ENCODE results near the gene MYO9B. TPM values are rescaled to one million over a fixed set of nuclear protein-coding genes. Genes with fewer than 3 reads are reported as not detected.
"Not testable (repeated sequence)": the region's sequence is repeated elsewhere in the genome, so short reads cannot be mapped to it uniquely, and the experiment has no call there.

The MYO9B gene
- total RNA-seq, 1 experiment from 2014 or later = 103 TPM

GRCh38 chr19:17158584-17158983 is 83.0 kb downstream of the MYO9B start:
- no peaks in the 10 kb centered on the region for H3K27me3 ChIP-seq (ENCODE audit: insufficient read depth, low read depth)
- peaks cover 6% of the 10 kb centered on the region for H3F3A ChIP-seq (ENCODE audit: insufficient read depth, low read depth)
- no peak overlapping the region for H3K4me3 ChIP-seq
- CTCF ChIA-PET = no interaction called here
- DNase-seq = no peak
- no peaks in the 10 kb centered on the region for H3K4me1 ChIP-seq (replicated peaks; ENCODE audit: insufficient read depth)
- H3K36me3 ChIP-seq (ENCODE audit: low read depth) = peaks cover 18% of the 10 kb centered on the region
- no peaks in the 10 kb centered on the region; the same call in 1 of the 2 replicates for H3K9me3 ChIP-seq (ENCODE audit: insufficient read depth, low read depth)
- no peak overlapping the region for H2AFZ ChIP-seq
- intact Hi-C loops (cut with micrococcal nuclease; ENCODE audit: unreplicated experiment) = no loop called here
- TF ChIP-seq EZH2 (IDR thresholded peaks at IDR 0.05; ENCODE audit: low read depth) = no peak
- TF ChIP-seq, protein P1, sequence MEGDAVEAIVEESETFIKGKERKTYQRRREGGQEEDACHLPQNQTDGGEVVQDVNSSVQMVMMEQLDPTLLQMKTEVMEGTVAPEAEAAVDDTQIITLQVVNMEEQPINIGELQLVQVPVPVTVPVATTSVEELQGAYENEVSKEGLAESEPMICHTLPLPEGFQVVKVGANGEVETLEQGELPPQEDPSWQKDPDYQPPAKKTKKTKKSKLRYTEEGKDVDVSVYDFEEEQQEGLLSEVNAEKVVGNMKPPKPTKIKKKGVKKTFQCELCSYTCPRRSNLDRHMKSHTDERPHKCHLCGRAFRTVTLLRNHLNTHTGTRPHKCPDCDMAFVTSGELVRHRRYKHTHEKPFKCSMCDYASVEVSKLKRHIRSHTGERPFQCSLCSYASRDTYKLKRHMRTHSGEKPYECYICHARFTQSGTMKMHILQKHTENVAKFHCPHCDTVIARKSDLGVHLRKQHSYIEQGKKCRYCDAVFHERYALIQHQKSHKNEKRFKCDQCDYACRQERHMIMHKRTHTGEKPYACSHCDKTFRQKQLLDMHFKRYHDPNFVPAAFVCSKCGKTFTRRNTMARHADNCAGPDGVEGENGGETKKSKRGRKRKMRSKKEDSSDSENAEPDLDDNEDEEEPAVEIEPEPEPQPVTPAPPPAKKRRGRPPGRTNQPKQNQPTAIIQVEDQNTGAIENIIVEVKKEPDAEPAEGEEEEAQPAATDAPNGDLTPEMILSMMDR (conservative IDR thresholded peaks at IDR 0.05) = no peak
- no TSS peak for BruUV-seq (replicated peaks)
- POLR2A ChIA-PET (ENCODE audit: unreplicated experiment) = no interaction called here
- no peaks in the 10 kb centered on the region for H4K20me1 ChIP-seq (ENCODE audit: insufficient read depth)
- H3K4me2 ChIP-seq = no peak overlapping the region
- no peaks in the 10 kb centered on the region for H3K79me2 ChIP-seq (ENCODE audit: low read depth)
- no peaks in the 10 kb centered on the region for H3K9me2 ChIP-seq (ENCODE audit: insufficient read depth)
- H3K27ac ChIP-seq = no peak overlapping the region

DNA sequence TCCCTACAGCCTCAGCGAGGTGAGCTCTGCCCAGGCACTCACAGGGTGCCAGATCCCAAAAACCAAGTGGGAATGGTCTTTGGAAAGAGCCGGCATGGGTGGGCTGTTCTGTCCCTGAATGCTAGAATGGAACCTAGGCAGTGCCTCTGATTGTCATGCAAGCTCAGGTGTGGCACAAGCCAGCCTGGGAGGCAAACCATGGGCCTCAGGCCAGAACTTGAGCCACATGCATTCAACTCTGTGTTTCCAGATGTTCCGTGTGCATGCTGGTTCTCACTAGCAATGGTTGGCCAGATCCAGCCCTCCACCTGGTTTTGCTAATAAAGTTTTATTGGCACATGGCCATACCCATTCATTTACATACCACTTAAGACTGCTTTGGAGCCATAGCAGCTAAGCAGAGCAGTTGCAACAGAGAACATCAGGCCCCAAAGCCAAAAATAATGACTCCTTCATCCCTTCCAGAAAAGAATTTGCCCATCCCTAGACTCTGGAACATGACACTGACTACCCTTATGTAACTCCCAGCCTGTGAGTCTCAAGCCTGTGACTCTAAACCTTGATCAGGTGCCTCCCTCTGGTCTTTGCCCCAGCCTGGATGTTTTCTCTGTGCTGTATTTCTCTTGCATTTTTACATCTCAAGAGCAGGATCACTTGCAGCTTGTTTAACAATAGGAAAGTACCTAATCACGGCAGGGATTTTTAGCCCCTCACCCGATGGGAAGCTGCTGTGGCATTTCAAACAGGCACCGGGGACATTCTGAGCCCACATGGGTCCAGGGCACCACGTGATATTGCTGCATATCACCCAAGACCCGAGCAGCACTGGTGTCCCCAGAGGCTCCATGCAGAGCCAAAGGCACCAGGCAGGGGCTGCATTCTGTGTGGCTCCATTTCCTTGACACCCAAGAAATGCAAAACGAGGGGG is 84.2 kb downstream of the MYO9B start:
- Histone ChIP-seq H3F3A (ENCODE audit: insufficient read depth, low read depth) (peaks cover 8% of the 10 kb centered on the region), H3K27ac (no peak overlapping the region), H3K27me3 (ENCODE audit: insufficient read depth, low read depth) (no peaks in the 10 kb centered on the region), H4K20me1 (ENCODE audit: insufficient read depth) (no peaks in the 10 kb centered on the region), H3K79me2 (ENCODE audit: low read depth) (no peaks in the 10 kb centered on the region), H3K4me2 (no peak overlapping the region), H3K4me3 (no peak overlapping the region), H3K36me3 (ENCODE audit: low read depth) (peaks cover 22% of the 10 kb centered on the region), H3K4me1 (replicated peaks; ENCODE audit: insufficient read depth) (no peaks in the 10 kb centered on the region), H2AFZ (no peak overlapping the region), H3K9me2 (ENCODE audit: insufficient read depth) (no peaks in the 10 kb centered on the region), H3K9me3 (ENCODE audit: insufficient read depth, low read depth) (no peaks in the 10 kb centered on the region; the same call in 1 of the 2 replicates)
- intact Hi-C loops (cut with micrococcal nuclease; ENCODE audit: unreplicated experiment) = no loop called here
- DNase-seq = peak in 1 of 2 experiments; percentile 43
- ChIA-PET CTCF (no interaction called here), POLR2A (ENCODE audit: unreplicated experiment) (no interaction called here)
- no TSS peak for BruUV-seq (replicated peaks)
- TF ChIP-seq, protein P1 (conservative IDR thresholded peaks at IDR 0.05) = no peak
- no peak for TF ChIP-seq EZH2 (IDR thresholded peaks at IDR 0.05; ENCODE audit: low read depth)

GRCh38 chr19:17160908-17161307 is 85.3 kb downstream of the MYO9B start:
- intact Hi-C loops (cut with micrococcal nuclease; ENCODE audit: unreplicated experiment) = no loop called here
- CTCF ChIA-PET = interaction anchor here (0.6 kb wide), 1 partner anchor 80 kb away, joined by 3 read pairs; no protein-coding TSS in a partner anchor
- no peak for DNase-seq
- H3K4me3 ChIP-seq = no peak overlapping the region
- no peak overlapping the region for H2AFZ ChIP-seq
- no TSS peak for BruUV-seq (replicated peaks)
- H3K4me1 ChIP-seq (replicated peaks; ENCODE audit: insufficient read depth) = no peaks in the 10 kb centered on the region
- no peaks in the 10 kb centered on the region for H3K27me3 ChIP-seq (ENCODE audit: insufficient read depth, low read depth)
- H3K36me3 ChIP-seq (ENCODE audit: low read depth) = peaks cover 22% of the 10 kb centered on the region
- no peak overlapping the region for H3K27ac ChIP-seq
- no peaks in the 10 kb centered on the region for H3K9me2 ChIP-seq (ENCODE audit: insufficient read depth)
- H3K4me2 ChIP-seq = no peak overlapping the region
- no peaks in the 10 kb centered on the region for H4K20me1 ChIP-seq (ENCODE audit: insufficient read depth)
- no peaks in the 10 kb centered on the region for H3K79me2 ChIP-seq (ENCODE audit: low read depth)
- peaks cover 17% of the 10 kb centered on the region for H3F3A ChIP-seq (ENCODE audit: insufficient read depth, low read depth)
- no peak for TF ChIP-seq EZH2 (IDR thresholded peaks at IDR 0.05; ENCODE audit: low read depth)
- TF ChIP-seq, protein P1 (conservative IDR thresholded peaks at IDR 0.05) = no peak
- H3K9me3 ChIP-seq (ENCODE audit: insufficient read depth, low read depth) = no peaks in the 10 kb centered on the region; the same call in 1 of the 2 replicates
- POLR2A ChIA-PET (ENCODE audit: unreplicated experiment) = no interaction called here

GRCh38 chr19:17162131-17162530 is 86.6 kb downstream of the MYO9B start:
- H3K4me1 ChIP-seq (replicated peaks; ENCODE audit: insufficient read depth); DNase-seq; H3K4me3 ChIP-seq; H2AFZ ChIP-seq; H3K9me3 ChIP-seq (ENCODE audit: insufficient read depth, low read depth); H3K4me2 ChIP-seq; H3K9me2 ChIP-seq (ENCODE audit: insufficient read depth); BruUV-seq (replicated peaks); POLR2A ChIA-PET (ENCODE audit: unreplicated experiment); CTCF ChIA-PET; H3K27me3 ChIP-seq (ENCODE audit: insufficient read depth, low read depth); intact Hi-C loops (cut with micrococcal nuclease; ENCODE audit: unreplicated experiment); H4K20me1 ChIP-seq (ENCODE audit: insufficient read depth); H3K27ac ChIP-seq; H3K79me2 ChIP-seq (ENCODE audit: low read depth): not testable (repeated sequence)
- H3K36me3 ChIP-seq (ENCODE audit: low read depth) = peaks cover 24% of the 10 kb centered on the region
- H3F3A ChIP-seq (ENCODE audit: insufficient read depth, low read depth) = peaks cover 17% of the 10 kb centered on the region

Measured in PC-9 (cell line).